ENCODE data around the gene KLF1.
"Not testable (repeated sequence)": the region's sequence is repeated elsewhere in the genome, so short reads cannot be mapped to it uniquely, and the experiment has no call there.

The KLF1 gene

GRCh38 chr19:12896460-12896859 is 9.5 kb upstream of the KLF1 start:
- Histone ChIP-seq H3K36me3 (peaks cover 60% of the 10 kb centered on the region), H3K27me3 (no peaks in the 10 kb centered on the region), H3K27ac (no peak overlapping the region), H3K9me3 (no peaks in the 10 kb centered on the region), H3K4me1 (ENCODE audit: control insufficient read depth in 1 of 2, insufficient read depth in 1 of 2, low read depth in 1 of 2, low read length in 1 of 2) (peaks cover 6% of the 10 kb centered on the region in 2 experiments), H3K4me3 (ENCODE audit: low read depth in 1 of 2, low read length in 1 of 2) (no peak overlapping the region)
- no peak for TF ChIP-seq CTCF (IDR thresholded peaks at IDR 0.05)

- H3K36me3 ChIP-seq: peaks cover 39% of the 10 kb centered on the region
- H3K9me3 ChIP-seq: no peaks in the 10 kb centered on the region
- no peaks in the 10 kb centered on the region for H3K27me3 ChIP-seq
- no peak for TF ChIP-seq CTCF (IDR thresholded peaks at IDR 0.05)
- no peak overlapping the region for H3K4me3 ChIP-seq (ENCODE audit: low read depth in 1 of 2, low read length in 1 of 2)
- H3K27ac ChIP-seq: no peak overlapping the region
- peaks cover 10 to 17% of the 10 kb centered on the region in 2 experiments for H3K4me1 ChIP-seq (ENCODE audit: control insufficient read depth in 1 of 2, insufficient read depth in 1 of 2, low read depth in 1 of 2, low read length in 1 of 2)
Measured at GRCh38 chr19:12893582-12893981, 6.6 kb upstream of the KLF1 start.

GRCh38 chr19:12891553-12892021 is 4.6 kb upstream of the KLF1 start:
- no peaks in the 10 kb centered on the region for H3K27me3 ChIP-seq
- peaks cover 10 to 17% of the 10 kb centered on the region in 2 experiments for H3K4me1 ChIP-seq (ENCODE audit: control insufficient read depth in 1 of 2, insufficient read depth in 1 of 2, low read depth in 1 of 2, low read length in 1 of 2)
- H3K27ac ChIP-seq: peak overlapping the region; percentile 74
- H3K36me3 ChIP-seq: peaks cover 20% of the 10 kb centered on the region
- TF ChIP-seq CTCF (IDR thresholded peaks at IDR 0.05): no peak
- H3K4me3 ChIP-seq (ENCODE audit: low read depth in 1 of 2, low read length in 1 of 2): peak overlapping the region; percentile 79 to 82
- no peaks in the 10 kb centered on the region for H3K9me3 ChIP-seq

DNA sequence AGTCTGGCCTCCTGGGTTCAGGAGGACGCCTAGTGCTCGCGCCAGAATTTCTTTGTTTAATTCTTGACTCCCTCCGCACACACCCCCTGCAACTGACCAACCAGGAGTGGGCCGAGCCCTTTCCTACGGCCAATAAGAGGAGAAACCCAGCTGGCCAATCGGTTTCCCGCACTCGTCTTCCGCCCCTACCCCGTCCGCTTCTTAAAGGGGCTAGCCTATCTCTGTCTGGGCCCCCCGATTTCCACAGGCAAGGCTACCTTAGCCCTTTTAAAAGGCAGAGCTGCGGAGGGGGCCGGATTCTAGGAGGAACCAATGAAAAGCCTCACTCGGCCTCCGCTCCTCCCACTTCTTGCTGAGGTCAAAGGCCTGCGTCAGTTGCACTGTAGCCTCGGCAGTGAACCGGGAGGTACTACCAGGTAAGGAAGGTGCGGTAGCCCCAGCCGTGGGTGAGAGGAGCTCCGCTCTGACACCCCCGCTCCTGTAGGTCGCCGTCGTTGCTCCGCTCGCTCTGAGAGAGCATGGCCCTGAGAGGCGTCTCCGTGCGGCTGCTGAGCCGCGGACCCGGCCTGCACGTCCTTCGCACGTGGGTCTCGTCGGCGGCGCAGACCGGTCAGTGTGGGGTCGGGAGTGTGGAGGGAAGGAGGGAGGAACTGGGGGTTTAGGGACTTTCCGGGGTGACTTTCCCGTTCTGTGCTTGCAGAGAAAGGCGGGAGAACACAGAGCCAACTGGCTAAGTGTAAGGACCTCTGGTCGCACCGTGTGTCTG is 4.0 kb upstream of the KLF1 start, which contains the start of gene GCDH:
Gene GCDH (plus strand): TSS at position 374 of the 766 bp plus-strand sequence. CDS start 145 bp downstream, at position 519.
- no peaks in the 10 kb centered on the region for H3K9me3 ChIP-seq
- peaks cover 14% of the 10 kb centered on the region for H3K36me3 ChIP-seq
- peaks cover 13 to 20% of the 10 kb centered on the region in 2 experiments for H3K4me1 ChIP-seq (ENCODE audit: control insufficient read depth in 1 of 2, insufficient read depth in 1 of 2, low read depth in 1 of 2, low read length in 1 of 2)
- H3K27ac ChIP-seq: peak within 1 kb of the TSS; percentile 74
- peak within 1 kb of the TSS; percentile 79 to 82 for H3K4me3 ChIP-seq (ENCODE audit: low read depth in 1 of 2, low read length in 1 of 2)
- peaks cover 4% of the 10 kb centered on the region for H3K27me3 ChIP-seq
- TF ChIP-seq CTCF (IDR thresholded peaks at IDR 0.05): peak; percentile 28

GRCh38 chr19:12890299-12890786 is 3.3 kb upstream of the KLF1 start:
- H3K4me3 ChIP-seq (ENCODE audit: low read depth in 1 of 2, low read length in 1 of 2): peak overlapping the region; percentile 79 to 82
- peaks cover 13% of the 10 kb centered on the region for H3K36me3 ChIP-seq
- H3K4me1 ChIP-seq (ENCODE audit: control insufficient read depth in 1 of 2, insufficient read depth in 1 of 2, low read depth in 1 of 2, low read length in 1 of 2): peaks cover 20 to 26% of the 10 kb centered on the region in 2 experiments
- not testable (repeated sequence) for H3K9me3 ChIP-seq, H3K27me3 ChIP-seq
- H3K27ac ChIP-seq: peak overlapping the region; percentile 74

DNA sequence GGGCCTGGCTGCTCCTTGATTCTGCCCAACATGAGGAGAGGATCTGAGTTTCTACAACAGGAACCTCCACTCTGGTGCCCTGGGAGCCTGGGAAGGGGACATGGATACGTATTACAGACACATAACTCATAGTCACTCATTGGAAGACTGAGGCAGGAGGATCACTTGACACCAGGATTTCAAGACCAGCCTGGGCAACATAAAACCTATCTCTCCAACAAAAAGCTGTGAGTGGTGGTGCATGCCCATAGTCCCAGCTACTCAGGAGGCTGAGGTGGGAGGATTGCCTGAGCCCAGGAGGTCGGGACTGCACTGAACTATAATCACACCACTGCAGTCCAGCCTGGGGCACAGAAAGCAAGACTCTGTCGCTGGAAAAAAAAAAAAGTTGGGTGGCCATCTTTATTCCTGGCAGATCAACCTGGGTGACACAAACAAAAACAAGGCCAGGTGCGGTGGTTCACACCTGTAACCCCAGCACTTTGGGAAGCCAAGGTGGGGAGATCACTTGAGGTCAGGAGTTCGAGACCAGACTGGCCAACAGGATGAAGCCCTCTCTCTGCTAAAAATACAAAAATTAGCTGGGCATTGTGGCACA is 1.1 kb upstream of the KLF1 start:
- no peak for TF ChIP-seq CTCF (IDR thresholded peaks at IDR 0.05)
- H3K36me3 ChIP-seq: peaks cover under 1% of the 10 kb centered on the region
- H3K9me3 ChIP-seq: no peaks in the 10 kb centered on the region
- peaks cover 8% of the 10 kb centered on the region for H3K27me3 ChIP-seq
- no peak overlapping the region for H3K27ac ChIP-seq
- H3K4me1 ChIP-seq (ENCODE audit: control insufficient read depth in 1 of 2, insufficient read depth in 1 of 2, low read depth in 1 of 2, low read length in 1 of 2): peaks cover 42 to 48% of the 10 kb centered on the region in 2 experiments
- H3K4me3 ChIP-seq (ENCODE audit: low read depth in 1 of 2, low read length in 1 of 2): no peak overlapping the region

Data from neutrophil (primary cell).